ENCODE results near the gene MROH2A. TPM values are rescaled to one million over a fixed set of nuclear protein-coding genes. Genes with fewer than 3 reads are reported as not detected.

Gene MROH2A
- total and polyA plus RNA-seq, 4 donors = 0.08 to 0.28 (median 0.09) TPM; not detected in 1

DNA sequence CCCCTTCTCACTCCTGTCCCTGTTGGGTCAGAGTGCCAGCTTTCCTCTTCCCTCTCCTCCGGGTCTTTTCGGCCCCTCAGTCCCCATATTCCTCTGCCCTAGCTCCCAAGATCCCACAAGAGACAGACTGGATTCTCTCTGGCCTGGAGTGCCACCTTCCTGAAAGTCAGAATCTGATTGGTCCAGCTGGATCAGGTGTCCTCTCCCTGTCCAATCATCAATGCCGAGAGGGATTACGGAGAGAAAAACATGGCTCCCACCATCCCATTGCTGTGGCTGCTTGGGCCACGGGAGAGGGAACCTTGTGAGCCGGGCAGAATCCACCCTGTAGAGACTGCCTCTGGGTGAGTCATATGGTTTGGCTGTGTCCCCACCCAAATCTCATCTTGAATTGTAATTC lies 2.7 kb upstream of the MROH2A start (continued):
- TF ChIP-seq JUND (IDR thresholded peaks at IDR 0.05) = no peak

DNA sequence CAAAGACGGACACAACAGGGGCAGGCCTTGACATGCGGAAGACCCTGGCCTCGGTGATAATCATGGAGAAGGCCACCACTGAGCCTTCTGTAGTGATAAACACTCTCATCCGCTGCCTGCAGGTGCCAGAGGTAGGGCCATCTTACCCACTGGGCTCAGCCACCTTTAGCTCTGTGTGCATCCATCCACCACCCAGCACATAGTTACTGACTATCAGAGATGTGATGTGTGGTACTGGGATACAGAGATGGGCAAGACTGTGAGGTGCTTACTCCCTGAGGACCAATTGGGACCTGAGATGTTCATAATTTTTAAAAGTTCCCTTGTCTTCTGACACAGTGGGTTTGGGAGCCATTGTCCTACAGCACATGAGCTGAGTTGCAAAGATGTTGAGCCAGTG lies 1.6 kb downstream of the MROH2A start:
- Histone ChIP-seq H3K9ac (ENCODE audit: low read depth in 1 of 2, low read length in 2 of 2) (no peak overlapping the region), H3K27ac (ENCODE audit: low read depth in 1 of 2, low read length in 2 of 2) (no peak overlapping the region), H3K4me1 (ENCODE audit: control insufficient read depth in 4 of 4, insufficient read depth in 4 of 4, low read length in 3 of 4) (no peaks in the 10 kb centered on the region), H3K9me3 (ENCODE audit: control insufficient read depth in 4 of 4, low read length in 3 of 4) (peaks cover 0 to 2% (median 0%) of the 10 kb centered on the region in 4 donors), H3K27me3 (ENCODE audit: control insufficient read depth in 4 of 4, insufficient read depth in 4 of 4, low read length in 3 of 4) (no peaks in the 10 kb centered on the region), H3K36me3 (ENCODE audit: control insufficient read depth in 4 of 4, insufficient read depth in 3 of 4, low read depth in 1 of 4, low read length in 3 of 4) (no peaks in the 10 kb centered on the region), H3K4me3 (ENCODE audit: low read depth in 1 of 3, low read length in 3 of 3) (no peak overlapping the region)
- WGBS = 93% methylated on average over 4 of the region's 4 CpGs
- no peak for TF ChIP-seq TAF1 (conservative IDR thresholded peaks at IDR 0.05)
- TF ChIP-seq SP1 (IDR thresholded peaks at IDR 0.05) = no peak
- TF ChIP-seq HNF4G (IDR thresholded peaks at IDR 0.05) = no peak
- TF ChIP-seq, protein P1, sequence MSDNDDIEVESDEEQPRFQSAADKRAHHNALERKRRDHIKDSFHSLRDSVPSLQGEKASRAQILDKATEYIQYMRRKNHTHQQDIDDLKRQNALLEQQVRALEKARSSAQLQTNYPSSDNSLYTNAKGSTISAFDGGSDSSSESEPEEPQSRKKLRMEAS (IDR thresholded peaks at IDR 0.05) = no peak
- TF ChIP-seq HNF4A (conservative IDR thresholded peaks at IDR 0.05) = no peak
- no peak for TF ChIP-seq RAD21 (IDR thresholded peaks at IDR 0.05)
- no peak for TF ChIP-seq FOXA1 (IDR thresholded peaks at IDR 0.05)
- no peak for TF ChIP-seq RXRA (IDR thresholded peaks at IDR 0.05)
- TF ChIP-seq, protein P2, sequence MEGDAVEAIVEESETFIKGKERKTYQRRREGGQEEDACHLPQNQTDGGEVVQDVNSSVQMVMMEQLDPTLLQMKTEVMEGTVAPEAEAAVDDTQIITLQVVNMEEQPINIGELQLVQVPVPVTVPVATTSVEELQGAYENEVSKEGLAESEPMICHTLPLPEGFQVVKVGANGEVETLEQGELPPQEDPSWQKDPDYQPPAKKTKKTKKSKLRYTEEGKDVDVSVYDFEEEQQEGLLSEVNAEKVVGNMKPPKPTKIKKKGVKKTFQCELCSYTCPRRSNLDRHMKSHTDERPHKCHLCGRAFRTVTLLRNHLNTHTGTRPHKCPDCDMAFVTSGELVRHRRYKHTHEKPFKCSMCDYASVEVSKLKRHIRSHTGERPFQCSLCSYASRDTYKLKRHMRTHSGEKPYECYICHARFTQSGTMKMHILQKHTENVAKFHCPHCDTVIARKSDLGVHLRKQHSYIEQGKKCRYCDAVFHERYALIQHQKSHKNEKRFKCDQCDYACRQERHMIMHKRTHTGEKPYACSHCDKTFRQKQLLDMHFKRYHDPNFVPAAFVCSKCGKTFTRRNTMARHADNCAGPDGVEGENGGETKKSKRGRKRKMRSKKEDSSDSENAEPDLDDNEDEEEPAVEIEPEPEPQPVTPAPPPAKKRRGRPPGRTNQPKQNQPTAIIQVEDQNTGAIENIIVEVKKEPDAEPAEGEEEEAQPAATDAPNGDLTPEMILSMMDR (IDR thresholded peaks at IDR 0.05; ENCODE audit: low read depth, low read length, missing input control) = no peak
- TF ChIP-seq, protein P3, sequence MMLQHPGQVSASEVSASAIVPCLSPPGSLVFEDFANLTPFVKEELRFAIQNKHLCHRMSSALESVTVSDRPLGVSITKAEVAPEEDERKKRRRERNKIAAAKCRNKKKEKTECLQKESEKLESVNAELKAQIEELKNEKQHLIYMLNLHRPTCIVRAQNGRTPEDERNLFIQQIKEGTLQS (IDR thresholded peaks at IDR 0.05) = no peak
- TF ChIP-seq EGR1 (IDR thresholded peaks at IDR 0.05; ENCODE audit: low read depth in 2 of 2) = no peak
- TF ChIP-seq, protein P4, sequence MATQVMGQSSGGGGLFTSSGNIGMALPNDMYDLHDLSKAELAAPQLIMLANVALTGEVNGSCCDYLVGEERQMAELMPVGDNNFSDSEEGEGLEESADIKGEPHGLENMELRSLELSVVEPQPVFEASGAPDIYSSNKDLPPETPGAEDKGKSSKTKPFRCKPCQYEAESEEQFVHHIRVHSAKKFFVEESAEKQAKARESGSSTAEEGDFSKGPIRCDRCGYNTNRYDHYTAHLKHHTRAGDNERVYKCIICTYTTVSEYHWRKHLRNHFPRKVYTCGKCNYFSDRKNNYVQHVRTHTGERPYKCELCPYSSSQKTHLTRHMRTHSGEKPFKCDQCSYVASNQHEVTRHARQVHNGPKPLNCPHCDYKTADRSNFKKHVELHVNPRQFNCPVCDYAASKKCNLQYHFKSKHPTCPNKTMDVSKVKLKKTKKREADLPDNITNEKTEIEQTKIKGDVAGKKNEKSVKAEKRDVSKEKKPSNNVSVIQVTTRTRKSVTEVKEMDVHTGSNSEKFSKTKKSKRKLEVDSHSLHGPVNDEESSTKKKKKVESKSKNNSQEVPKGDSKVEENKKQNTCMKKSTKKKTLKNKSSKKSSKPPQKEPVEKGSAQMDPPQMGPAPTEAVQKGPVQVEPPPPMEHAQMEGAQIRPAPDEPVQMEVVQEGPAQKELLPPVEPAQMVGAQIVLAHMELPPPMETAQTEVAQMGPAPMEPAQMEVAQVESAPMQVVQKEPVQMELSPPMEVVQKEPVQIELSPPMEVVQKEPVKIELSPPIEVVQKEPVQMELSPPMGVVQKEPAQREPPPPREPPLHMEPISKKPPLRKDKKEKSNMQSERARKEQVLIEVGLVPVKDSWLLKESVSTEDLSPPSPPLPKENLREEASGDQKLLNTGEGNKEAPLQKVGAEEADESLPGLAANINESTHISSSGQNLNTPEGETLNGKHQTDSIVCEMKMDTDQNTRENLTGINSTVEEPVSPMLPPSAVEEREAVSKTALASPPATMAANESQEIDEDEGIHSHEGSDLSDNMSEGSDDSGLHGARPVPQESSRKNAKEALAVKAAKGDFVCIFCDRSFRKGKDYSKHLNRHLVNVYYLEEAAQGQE (IDR thresholded peaks at IDR 0.05) = no peak
- TF ChIP-seq NR2F2 (IDR thresholded peaks at IDR 0.05) = no peak
- no peak for TF ChIP-seq FOXA2 (IDR thresholded peaks at IDR 0.05)
- DNase-seq (ENCODE audit: low spot score) = no peak

DNA sequence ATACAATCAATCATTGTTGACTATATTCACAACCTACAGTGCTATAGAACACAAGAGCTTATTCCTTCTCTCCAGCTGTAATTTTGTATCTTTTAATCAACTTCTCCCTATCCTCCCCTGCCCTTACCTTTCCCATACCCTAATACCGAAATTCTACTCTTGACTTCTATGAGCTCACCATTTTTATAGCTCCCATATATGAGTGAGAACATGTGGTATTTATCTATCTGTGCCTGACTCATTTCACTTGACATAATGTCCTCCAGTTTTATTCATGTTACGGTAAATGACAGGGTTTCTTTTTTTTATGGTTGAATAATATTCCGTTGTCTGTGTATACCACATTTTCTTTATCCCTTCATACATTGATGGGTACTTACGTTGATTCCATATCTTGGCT lies 2.6 kb downstream of the MROH2A start:
- Histone ChIP-seq H3K4me1 (ENCODE audit: control insufficient read depth in 4 of 4, insufficient read depth in 4 of 4, low read length in 3 of 4) (no peaks in the 10 kb centered on the region), H3K36me3 (ENCODE audit: control insufficient read depth in 4 of 4, insufficient read depth in 3 of 4, low read depth in 1 of 4, low read length in 3 of 4) (no peaks in the 10 kb centered on the region), H3K27me3 (ENCODE audit: control insufficient read depth in 4 of 4, insufficient read depth in 4 of 4, low read length in 3 of 4) (no peaks in the 10 kb centered on the region), H3K9me3 (ENCODE audit: control insufficient read depth in 4 of 4, low read length in 3 of 4) (peaks cover 0 to 2% (median 0%) of the 10 kb centered on the region in 4 donors), H3K9ac (ENCODE audit: low read depth in 1 of 2, low read length in 2 of 2) (no peak overlapping the region), H3K4me3 (ENCODE audit: low read depth in 1 of 3, low read length in 3 of 3) (no peak overlapping the region), H3K27ac (ENCODE audit: low read depth in 1 of 2, low read length in 2 of 2) (no peak overlapping the region)
- WGBS = 89% methylated on average over 4 of the region's 4 CpGs
- TF ChIP-seq HNF4G (IDR thresholded peaks at IDR 0.05) = no peak
- TF ChIP-seq, protein P1 (IDR thresholded peaks at IDR 0.05) = no peak
- no peak for TF ChIP-seq RAD21 (IDR thresholded peaks at IDR 0.05)
- TF ChIP-seq JUND (IDR thresholded peaks at IDR 0.05) = no peak
- no peak for TF ChIP-seq TAF1 (conservative IDR thresholded peaks at IDR 0.05)
- no peak for DNase-seq (ENCODE audit: low spot score)
